Kidney capillary endothelial cell (primary cell): ENCODE measurements around the gene FBXL4.

Experiments
- DNase-seq: peaks from one replicate; pipeline ENCODE4 v3.0.0-alpha.2; 2018; ENCODE audit warnings: low spot score

Gene FBXL4

DNA sequence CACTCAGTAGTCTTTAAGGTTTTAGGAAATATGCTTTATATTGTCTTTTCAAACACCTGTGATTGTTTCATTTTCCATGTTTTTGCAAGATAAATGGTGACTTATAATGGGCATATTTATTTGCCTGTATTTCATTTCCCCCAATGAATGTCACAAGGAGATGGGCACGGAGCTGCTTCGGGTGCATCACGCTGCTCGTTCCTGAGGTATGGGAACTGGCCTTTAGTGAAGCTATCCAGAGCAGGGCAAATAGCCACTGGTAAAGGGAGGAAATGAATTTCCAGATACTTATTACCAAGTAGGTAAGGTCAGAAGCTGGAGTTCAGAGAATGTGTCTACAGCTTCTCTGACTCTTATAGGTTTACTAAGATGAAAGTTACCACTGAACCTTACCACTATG lies 109.7 kb downstream of the FBXL4 start:
- no peak for DNase-seq

DNA sequence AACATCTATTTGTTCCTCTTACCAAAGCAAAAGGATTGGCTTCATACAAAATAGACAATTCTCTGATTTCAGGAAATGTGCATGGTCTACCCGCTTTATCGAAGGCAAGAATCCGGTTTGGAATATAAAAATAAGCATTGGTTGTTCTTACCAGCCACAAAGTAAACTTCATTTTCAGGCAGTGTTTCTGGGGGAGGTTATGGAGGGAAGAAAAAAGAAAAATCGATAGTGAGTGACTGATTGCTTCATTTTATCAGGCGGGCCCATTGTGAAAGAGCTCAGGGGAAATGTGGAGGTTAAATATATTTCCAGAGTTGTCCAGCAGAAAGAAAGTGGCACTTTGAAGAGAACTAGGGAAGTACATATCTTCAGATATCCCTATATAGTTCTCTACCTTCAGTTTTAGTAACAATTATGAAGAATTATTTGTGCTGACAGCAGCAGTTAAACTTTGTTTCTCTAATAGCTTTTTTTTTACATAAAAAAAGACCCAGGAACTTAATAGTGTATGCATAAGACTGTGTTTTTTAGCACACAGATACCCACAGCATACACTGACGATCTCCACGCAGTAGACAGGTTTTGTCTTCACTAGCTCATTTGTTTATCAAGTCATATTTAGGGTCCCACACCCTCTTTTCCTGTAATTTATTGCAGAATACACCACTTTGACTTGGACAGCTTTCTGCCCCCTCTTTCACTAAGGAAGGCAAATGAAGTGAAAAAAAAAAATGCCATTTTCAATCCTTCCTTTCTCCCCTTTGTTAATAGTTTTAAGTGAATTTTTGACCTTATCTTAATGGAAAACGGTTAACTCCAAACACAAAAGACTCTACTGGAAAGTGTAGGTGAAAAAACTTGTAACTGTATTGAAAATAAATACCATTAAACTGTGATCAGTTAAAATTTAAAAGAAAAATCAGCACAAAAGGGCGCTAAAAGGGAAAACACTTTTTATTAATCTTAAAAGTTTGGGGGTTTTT lies 110.5 kb downstream of the FBXL4 start:
- no peak for DNase-seq

DNA sequence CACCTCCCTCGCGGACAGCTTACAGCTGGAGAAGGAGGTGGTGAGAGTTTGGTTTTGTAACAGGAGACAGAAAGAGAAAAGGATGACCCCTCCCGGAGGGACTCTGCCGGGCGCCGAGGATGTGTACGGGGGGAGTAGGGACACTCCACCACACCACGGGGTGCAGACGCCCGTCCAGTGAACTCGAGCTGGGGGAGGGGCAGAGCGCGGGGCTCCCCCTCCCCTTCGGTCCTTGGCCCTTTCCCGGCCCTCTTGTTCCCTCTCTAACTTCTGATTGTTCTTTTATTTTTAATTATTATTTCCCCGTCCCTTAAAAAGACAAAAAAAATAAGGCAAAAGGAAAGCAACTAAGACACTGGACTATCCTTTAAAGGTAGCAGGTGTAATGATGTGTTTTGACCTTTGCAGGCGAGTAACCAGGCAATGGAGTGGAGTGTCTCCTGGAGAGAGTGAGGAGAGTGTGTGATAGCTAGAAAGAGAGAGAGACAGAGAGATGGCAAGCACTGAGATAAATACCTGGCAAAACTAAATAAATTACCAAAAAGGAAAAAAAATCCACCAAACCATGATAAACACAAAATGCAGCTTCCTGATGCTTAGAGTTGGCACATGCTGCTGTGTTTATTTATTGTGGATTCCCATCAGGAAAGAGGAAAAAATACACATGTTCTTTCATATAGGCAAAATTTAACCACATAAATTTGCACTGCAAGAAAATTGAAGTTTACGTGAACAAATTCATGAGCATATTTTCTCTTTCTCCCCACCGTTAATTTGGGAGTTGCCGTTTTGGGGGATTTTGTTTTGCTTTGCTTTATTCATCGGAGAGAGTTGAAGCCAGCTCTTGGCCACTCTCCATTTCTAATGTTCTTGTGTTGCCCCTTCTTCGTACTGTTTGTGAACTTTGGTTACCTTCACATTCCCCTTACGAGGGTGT lies 111.5 kb downstream of the FBXL4 start:
- no peak for DNase-seq

DNA sequence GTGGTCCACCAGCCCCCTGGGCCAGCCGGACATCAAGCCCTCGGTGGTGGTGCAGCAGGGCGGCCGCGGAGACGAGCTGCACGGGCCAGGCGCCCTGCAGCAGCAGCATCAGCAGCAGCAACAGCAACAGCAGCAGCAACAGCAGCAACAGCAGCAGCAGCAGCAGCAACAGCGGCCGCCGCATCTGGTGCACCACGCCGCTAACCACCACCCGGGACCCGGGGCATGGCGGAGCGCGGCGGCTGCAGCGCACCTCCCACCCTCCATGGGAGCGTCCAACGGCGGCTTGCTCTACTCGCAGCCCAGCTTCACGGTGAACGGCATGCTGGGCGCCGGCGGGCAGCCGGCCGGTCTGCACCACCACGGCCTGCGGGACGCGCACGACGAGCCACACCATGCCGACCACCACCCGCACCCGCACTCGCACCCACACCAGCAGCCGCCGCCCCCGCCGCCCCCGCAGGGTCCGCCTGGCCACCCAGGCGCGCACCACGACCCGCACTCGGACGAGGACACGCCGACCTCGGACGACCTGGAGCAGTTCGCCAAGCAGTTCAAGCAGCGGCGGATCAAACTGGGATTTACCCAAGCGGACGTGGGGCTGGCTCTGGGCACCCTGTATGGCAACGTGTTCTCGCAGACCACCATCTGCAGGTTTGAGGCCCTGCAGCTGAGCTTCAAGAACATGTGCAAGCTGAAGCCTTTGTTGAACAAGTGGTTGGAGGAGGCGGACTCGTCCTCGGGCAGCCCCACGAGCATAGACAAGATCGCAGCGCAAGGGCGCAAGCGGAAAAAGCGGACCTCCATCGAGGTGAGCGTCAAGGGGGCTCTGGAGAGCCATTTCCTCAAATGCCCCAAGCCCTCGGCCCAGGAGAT lies 112.4 kb downstream of the FBXL4 start:
- no peak for DNase-seq

DNA sequence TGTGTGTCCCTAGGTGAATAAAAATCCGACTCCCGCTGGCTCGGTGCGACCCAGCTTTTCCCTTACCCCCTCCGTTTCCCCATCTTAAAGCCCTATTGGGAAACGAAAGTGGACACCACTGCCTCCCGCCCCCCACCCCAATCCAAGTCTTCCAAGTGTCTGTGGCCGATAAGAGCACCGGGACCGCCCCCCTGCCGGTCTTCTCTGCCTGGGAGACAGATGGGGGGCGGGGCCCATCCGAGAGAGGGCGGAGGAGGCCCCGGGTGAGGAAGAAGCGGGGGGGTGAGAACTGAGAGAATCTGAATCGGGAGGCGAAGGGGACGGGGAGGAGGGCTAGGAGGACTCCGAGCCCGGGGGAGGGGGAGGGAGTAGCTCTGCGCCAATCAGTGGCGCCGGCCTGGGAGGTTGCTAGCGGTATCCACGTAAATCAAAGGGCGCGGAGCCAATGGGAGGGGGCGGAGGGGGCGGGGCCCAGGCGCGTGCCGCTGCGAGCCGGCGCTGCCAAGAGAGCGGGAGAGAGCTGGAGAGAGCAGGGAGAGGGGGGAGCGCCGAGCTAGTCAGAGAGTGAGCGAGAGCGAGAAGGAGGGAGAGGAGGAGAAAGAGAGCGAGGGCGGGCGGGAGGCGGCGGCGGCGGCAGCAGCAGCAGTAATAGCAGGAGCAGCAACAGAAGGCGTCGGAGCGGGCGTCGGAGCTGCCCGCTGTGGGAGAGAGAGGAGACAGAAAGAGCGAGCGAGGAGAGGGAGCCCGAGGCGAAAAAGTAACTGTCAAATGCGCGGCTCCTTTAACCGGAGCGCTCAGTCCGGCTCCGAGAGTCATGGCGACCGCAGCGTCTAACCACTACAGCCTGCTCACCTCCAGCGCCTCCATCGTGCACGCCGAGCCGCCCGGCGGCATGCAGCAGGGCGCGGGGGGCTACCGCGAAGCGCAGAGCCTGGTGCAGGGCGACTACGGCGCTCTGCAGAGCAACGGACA lies 113.4 kb downstream of the FBXL4 start, which contains the start of gene POU3F2:
Gene POU3F2, plus strand, starts transcription at position 515 of the 972 bp plus-strand sequence. Its CDS starts 300 bp downstream, at position 815.
- DNase-seq: no peak

DNA sequence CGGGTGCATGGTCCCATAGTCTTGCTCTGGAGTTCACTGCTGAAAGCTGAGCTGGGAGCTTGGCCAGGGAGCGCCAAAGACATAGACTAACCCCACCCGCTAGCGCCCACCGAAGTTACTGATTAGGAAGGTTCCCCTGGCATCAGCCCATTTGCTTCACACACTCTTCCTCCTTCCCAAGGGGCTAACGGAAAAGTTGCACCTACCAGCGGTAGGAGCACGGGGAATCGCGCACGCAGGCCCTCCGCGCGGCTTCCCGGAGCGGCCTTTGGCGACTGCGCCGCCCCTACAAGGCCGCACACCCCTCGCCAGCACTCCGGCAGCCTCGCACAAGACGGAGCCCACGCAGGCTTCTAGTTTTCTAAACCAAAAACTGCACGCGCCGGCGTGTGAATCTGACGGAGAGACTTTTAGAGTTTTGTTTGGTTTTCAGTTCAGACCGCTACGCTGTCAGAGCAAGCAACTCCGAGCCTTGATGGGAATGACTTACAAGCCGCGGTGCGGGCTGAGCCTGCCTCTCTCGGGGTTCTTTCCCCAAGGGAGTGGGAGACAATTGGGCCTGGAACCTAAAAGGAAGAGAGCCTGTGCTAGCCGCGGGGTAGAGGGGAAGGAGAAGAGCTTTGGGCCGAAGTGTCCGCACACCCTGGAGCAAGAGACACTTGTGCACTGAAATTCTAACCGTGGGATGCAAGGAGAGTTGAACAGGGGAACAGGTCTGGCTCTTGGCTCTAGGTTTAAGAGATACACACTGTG lies 114.3 kb downstream of the FBXL4 start:
- no peak for DNase-seq

DNA sequence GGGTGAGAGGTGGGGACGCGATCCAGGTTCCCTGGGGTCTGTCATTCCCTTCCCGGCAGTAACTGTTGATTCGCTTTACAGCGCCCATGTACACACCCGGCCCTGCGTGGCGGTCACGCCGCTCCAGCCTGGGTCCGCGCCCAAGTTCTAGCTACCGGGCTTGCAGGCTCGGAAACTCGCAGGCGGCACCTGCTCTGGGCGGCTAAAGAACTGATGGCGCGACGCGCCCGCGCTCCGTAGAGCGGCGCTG lies 114.8 kb downstream of the FBXL4 start:
- DNase-seq: no peak

DNA sequence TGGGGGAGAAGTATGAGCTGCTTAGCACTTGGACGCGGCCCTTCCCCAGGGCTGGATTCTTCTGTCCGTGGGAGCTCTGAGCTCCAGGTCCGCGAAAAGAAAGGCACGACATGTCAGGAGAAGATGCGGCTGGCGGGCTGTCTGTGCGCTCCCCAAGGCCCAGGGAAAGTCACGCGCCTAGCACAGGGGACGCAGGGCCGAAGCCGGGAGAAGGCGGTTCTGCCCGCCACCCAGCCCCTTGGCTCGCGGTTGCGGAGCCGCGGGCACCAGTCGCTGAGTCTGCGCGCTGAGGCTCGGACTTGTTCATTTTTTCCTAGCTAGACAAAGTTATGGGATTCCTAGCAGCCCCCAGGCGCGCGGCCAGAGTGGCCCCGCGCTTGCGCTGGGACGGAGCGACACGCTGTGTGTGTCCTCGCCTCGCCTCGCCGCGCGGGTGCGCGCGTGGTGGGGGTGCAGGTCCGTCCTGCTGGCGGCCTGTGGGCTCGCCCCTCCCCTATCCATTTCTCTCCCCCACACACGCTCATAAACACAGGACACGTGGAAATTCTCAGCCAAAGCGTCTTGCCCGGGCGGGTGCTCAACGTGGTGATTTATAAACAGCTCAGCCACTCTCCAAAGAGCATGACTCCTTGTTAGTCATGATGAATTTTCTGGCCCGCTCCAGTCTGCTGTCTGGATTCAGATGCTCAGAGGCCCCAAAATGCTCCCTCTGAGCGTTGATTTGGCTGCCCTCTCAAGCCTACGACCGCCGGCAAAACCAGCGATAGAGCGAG lies 115.3 kb downstream of the FBXL4 start:
- DNase-seq: peak; percentile 72

DNA sequence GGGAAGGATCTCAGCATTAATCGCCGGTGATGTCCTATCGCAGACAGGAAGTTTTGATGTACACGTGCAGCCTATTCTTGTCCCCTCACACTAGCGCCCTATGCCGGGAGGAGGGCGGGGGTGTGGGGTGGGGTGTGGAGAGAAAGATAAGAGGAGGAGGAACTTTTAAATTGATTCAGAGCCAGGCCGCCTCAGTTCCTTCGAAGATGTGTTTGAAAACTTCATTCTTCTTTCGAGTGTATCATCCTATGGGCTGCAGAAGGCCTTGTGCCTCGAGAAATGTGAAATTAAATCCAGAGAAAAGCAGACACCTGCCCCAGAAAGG lies 115.8 kb downstream of the FBXL4 start:
- DNase-seq: no peak

DNA sequence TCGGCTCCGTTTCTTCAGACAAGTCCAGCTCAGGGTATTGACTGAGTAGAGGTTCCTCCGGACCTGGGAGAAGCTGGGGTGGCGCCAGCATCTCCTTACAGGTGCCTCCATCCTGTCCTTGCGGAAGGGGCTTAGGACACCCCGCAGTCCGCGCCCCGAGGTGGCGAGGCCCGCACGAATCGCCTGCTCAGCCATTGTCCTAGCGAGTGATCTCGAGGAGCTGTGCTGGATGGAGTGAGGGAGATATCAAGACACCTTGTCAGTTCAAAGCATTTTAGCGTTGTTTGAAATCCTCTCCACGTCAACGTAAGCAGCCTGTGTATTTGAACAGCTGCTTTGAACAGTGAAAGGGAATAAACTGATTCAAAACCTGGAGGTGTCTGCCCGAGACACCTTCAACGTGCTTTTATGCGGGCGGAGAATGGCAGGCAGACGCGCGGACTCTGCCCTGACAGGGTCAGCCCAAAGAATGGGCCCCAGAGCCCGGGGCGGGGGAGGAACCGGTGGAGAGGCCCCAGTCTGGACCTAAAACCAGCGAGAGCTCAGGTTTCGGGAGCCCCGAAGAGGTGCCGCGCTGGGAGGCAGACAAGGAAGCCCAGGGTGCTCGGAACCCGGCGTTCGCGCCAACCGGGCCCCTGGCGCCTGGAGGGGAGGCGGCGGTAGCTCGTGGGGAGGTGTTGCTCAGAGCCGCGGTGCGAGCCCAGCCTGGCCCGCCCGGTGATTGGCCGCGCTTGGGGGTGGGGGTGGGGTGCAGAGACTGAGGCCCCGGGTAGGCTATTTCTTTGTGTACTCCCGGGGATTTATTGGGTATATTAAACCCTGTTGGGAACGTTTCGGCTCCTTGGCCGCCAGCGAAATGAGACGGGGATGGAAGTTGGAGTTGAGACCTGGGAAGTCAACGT lies 116.4 kb downstream of the FBXL4 start:
- DNase-seq: no peak

DNA sequence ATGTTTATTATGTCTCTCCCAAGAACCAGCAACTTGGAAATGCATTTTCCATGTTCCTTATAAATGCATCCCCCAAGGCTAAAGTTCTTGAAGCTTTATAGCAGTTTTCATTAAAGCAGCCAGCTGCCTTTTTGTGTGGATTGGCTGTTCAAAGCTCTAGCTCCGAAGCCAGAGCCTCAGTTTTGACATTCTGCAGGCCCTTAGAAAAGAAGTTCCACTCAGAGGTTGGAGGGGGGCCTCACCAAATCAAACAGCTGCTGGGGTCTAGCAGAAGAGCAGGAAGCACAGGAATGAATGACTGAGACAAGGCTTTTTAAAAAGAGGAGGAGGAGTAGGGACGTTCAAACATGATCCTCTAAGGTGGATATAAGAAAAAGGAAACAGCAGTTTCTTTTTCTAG lies 117.6 kb downstream of the FBXL4 start:
- no peak for DNase-seq

DNA sequence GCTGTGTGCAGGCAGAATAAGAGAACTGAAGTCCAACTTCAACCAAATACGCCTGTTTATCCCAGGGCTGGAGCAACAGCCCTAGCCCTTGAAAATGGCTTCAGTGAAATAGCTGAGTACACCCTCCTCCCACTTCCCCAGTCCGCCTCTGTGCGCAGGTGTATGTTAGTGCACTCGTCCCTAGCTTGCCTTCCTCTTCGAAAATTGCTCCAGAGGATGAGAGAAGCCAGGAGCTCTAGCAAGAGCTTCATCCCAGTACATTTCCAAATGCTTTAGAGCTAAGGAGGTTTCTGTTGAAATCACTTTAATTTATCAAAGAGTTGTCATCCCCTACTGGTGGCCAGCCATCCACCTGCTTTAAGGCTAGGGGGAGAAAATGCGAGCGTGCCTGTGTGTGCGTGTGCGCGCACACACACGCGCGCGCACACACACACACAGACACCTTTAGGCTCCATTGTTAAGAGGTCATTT lies 118.8 kb downstream of the FBXL4 start:
- no peak for DNase-seq

DNA sequence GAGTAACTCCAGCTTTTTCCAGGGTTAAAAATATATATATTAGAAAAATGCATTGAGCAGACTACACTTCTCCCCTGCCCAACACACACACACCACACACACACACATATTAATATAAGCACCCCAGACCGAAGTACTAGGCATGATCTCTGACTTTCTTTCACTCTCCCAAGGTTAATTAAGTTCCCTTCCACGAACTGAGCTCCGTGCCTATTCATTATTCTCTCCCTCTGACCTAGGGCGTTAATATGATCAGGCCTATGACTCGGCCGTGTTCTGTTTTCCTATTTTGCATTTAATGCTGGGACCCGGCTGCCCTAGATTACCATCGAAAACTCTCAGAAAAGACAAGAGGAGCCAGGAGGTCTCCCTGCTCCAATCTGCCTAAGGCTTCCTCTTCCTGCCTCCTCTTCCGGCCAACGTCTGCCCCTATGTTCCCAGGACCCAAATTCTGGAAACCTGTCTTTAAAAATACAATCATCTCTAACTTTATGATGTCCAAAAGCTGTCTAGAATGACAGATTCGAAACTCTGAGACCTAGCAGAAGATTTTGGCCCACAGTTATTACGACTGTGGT lies 119.4 kb downstream of the FBXL4 start:
- no peak for DNase-seq

DNA sequence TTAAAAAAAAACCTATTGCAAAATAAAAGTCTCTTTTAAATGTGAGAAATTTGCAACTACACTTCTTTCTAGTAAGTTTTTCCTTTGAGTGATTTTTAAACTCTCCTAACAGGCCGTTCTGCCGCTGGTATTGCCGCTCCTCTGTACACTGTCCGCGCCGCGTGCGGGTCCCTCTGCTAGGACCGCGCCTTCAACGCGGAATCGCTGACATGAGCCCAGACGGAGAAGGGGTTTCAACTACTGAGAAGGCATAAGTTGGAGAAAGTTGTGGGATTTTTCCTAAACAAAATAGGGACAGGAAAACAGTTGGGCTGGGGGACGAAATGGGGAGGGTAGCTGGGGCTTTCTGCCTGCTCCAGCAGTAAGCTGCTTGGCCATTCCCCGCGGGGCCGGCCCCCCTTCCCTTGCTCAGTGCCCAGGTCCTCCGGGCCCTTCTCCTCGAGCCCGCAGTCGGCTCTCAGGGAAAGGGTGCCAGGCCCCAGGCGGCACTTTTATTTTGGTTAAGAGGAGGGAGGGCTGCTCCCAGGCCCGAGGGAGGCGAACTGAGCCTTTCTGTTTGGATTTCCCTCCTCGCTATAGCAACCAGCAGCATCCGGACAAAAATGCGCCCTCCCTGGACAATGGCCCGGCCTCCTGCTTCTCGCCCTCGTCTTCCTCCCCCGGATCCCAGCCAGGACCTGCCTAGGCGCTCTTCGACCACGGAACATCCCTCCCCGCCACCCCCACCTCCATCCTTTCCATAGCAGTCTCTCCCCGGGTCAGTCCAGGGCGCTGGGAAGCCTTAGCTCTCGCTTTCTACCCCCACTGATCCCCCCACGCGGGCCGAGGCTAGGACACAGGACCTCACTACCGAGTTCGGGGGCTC lies 120.2 kb downstream of the FBXL4 start:
- DNase-seq: no peak

DNA sequence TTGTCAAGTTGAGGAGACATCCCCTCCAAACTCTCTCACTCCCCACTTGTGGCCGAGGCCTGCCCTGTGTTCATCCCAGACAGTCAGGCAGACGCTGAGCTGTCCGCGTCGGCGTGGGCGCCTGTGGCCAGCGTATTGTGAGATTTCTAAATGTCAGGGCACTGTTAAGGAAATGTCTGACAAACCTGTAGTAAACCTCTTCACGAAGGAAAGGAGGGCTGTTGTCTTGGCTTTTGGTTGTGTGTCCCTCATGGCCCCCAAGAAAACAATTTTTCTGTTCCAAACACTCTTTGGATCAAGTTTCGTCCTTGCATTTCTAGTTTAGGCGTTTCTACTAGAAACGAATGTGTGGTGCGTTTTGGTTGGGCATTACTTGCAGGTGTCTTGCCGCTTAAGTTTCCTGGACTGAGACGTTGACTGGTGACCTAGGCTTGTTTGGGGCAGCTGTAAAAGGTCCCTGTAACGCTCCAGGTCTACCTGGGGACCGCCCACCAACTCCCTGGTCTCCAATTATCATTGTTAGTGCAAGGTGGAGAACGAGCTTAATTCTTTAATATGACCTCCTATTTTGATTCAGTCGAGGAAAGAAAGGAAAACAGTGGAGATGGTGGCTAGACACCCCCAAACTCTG lies 122.0 kb downstream of the FBXL4 start:
- no peak for DNase-seq

DNA sequence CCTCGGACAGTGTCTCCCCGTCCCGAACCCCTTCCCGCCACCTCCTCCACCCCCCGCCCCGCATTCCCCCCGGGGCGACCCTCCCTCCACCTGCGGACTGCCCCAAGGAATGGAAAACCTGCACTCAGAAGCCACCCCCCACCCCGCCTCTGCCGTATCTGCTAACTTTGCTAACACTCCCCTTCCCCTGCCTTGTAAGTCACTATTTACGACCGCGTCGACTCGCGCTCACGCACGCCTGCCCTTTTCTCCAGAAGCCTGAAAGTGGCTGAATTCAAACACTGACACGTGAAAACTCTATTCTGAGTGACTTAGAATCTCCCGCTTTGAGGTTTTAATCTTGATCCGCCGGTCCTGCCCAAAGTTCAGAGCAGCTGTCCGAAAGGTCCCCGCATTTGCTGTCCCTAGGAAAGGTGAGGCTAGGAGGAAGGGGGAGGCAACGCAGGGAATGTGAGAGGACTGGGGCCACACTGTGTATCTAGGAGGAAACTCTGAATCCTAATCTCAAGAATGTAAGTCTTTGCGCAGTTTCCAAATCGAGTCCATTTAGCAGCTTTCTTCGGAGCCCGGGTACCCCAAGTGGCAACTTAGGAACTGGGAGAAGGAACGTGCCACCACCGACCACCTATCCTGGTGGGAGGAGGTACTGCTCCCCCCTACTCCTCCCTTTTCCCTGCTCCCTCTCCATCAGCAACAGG lies 122.7 kb downstream of the FBXL4 start:
- DNase-seq: no peak
